ENCODE measurements around the gene CBY2. TPM values are rescaled to one million over a fixed set of nuclear protein-coding genes. Genes with fewer than 3 reads are reported as not detected.
"Not testable (repeated sequence)": the region's sequence is repeated elsewhere in the genome, so short reads cannot be mapped to it uniquely, and the experiment has no call there.

Gene CBY2
- not detected for total RNA-seq

DNA sequence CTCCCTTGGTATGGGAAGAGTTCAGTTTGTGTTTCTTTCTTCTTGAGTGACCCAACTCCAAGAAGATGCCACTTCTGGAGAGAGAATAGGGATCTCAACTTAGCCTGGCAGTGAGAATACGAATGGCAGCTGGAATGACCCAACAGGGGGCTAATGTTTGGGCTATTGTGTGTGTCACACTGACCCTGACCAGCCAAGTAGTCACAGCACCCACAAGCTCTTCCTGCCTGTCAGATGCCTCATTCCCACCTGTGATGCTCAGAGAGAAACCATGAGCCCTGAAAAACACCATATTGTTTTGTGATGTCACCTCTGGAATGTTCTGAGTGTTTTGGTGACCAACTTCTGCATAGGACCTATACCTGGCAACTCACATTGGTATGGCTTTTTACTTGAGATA lies at the start of gene CBY2:
CBY2 (plus strand) TSS at position 233 of the 400 bp plus-strand sequence; CDS start at position 304, 71 bp downstream.
- no peak within 1 kb of the TSS for H3K27ac ChIP-seq
- H3K36me3 ChIP-seq: no peaks in the 10 kb centered on the region
- no peak within 1 kb of the TSS for H3K4me3 ChIP-seq
- no peaks in the 10 kb centered on the region for H3K9me3 ChIP-seq
- H3K4me1 ChIP-seq: no peaks in the 10 kb centered on the region
- no peak for TF ChIP-seq CTCF (IDR thresholded peaks at IDR 0.05)
- TF ChIP-seq POLR2A (IDR thresholded peaks at IDR 0.05): no peak
- DNase-seq: no peak
- H3K27me3 ChIP-seq: no peaks in the 10 kb centered on the region

- no peak overlapping the region for H3K27ac ChIP-seq
- no peaks in the 10 kb centered on the region for H3K9me3 ChIP-seq
- DNase-seq: no peak
- no peak overlapping the region for H3K4me3 ChIP-seq
- no peaks in the 10 kb centered on the region for H3K4me1 ChIP-seq
- H3K27me3 ChIP-seq: no peaks in the 10 kb centered on the region
- no peaks in the 10 kb centered on the region for H3K36me3 ChIP-seq
- TF ChIP-seq POLR2A (IDR thresholded peaks at IDR 0.05): no peak
- no peak for TF ChIP-seq CTCF (IDR thresholded peaks at IDR 0.05)
Observed at GRCh38 chr13:45654633-45655349, 47.3 kb upstream of the CBY2 start.

DNA sequence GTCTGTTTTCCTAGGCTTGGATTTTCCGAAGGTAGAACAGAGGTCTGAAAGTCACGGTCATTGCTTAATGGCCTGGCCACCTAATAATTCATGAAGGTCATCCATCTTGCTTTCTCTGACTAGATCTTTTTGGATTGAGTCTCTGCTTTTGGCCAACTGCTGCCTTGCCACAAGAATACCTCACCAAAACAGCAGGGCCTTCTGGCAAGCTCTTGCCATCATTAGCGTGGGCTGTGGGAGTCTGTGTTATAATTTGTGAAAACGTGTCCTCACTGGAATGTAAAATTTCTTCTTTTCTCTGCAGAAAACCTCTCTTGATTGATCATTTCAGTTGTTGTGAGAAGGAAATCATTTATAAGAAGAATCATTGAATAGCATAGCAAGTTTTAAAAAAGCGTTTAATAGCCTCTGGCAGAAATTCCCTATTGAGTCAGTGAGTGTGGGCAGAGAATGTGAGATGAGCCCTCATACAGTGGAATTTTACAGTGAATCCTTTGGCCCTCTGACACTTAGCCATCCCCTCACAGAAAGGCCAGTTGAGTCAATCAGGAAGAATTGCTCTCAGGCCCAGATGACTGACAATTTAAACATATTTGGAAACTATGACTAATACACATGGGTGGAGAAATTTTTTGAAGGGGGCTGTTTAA lies 43.4 kb upstream of the CBY2 start:
- Histone ChIP-seq H3K27ac (no peak overlapping the region), H3K36me3 (no peaks in the 10 kb centered on the region), H3K27me3 (no peaks in the 10 kb centered on the region), H3K9me3 (no peaks in the 10 kb centered on the region), H3K4me1 (no peaks in the 10 kb centered on the region), H3K4me3 (no peak overlapping the region)
- no peak for DNase-seq
- no peak for TF ChIP-seq CTCF (IDR thresholded peaks at IDR 0.05)

- no peaks in the 10 kb centered on the region for H3K36me3 ChIP-seq
- H3K9me3 ChIP-seq: no peaks in the 10 kb centered on the region
- no peaks in the 10 kb centered on the region for H3K4me1 ChIP-seq
- DNase-seq: no peak
- no peaks in the 10 kb centered on the region for H3K27me3 ChIP-seq
- no peak for TF ChIP-seq CTCF (IDR thresholded peaks at IDR 0.05)
- TF ChIP-seq POLR2A (IDR thresholded peaks at IDR 0.05): no peak
- no peak overlapping the region for H3K4me3 ChIP-seq
- no peak overlapping the region for H3K27ac ChIP-seq
Observed at GRCh38 chr13:45659536-45659935, 42.6 kb upstream of the CBY2 start.

DNA sequence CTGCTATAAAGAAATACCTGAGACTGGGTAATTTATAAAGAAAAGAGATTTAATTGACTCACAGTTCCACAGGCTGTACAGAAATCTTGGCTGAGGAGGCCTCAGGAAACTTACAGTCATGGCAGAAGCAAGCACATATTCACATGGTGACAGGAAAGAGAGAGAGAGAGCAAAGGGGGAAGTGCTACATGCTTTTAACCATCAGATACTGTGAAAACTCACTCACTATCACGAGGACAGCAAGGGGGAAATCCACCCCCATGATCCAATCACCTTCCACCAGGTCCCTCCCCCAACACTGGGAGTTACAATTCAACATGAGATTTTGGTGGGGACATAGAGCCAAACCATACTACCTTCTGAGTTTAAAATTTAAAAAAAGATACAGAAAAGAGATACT lies 41.7 kb upstream of the CBY2 start:
- H3K9me3 ChIP-seq, H3K4me1 ChIP-seq, H3K27ac ChIP-seq, H3K4me3 ChIP-seq, H3K36me3 ChIP-seq, H3K27me3 ChIP-seq, DNase-seq: not testable (repeated sequence)

DNA sequence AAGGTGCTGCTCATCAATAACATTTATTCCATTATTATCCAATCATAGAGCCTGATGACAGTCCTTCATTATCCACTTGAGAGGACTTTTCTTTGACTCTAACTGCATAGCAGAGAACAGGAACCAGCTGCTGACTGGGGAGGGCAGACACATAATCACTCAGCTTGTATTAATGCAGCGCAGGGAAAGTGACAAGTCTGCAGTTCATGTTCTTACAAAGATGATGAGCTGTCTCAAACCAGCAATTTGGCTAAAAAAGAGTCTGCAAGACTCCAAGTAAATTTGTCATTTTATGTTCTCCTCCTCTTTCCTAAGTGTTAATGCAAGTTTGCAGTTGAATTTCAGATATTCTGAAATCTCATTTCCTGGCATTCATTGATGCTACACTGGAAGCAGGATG lies 40.0 kb upstream of the CBY2 start:
- H3K27ac ChIP-seq: no peak overlapping the region
- H3K27me3 ChIP-seq: no peaks in the 10 kb centered on the region
- TF ChIP-seq CTCF (IDR thresholded peaks at IDR 0.05) (no peak), POLR2A (IDR thresholded peaks at IDR 0.05) (no peak)
- no peaks in the 10 kb centered on the region for H3K9me3 ChIP-seq
- no peaks in the 10 kb centered on the region for H3K36me3 ChIP-seq
- no peak overlapping the region for H3K4me3 ChIP-seq
- DNase-seq: no peak
- no peaks in the 10 kb centered on the region for H3K4me1 ChIP-seq

DNA sequence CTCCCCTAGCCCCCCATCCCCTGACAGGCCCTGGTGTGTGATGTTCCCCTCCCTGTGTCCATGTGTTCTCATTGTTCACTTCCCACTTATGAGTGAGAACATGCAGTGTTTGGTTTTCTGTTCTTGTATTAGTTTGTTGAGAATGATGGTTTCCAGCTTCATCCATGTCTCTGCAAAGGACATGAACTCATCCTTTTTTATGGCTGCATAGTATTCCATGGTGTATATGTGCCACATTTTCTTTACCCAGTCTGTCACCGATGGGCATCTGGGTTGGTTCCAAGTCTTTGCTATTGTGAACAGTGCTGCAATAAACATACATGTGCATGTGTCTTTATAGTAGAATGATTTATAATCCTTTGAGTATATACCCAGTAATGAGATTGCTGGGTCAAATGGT lies 39.2 kb upstream of the CBY2 start:
- not testable (repeated sequence) for H3K9me3 ChIP-seq, H3K27ac ChIP-seq, H3K4me1 ChIP-seq, DNase-seq, H3K36me3 ChIP-seq, H3K4me3 ChIP-seq, H3K27me3 ChIP-seq

DNA sequence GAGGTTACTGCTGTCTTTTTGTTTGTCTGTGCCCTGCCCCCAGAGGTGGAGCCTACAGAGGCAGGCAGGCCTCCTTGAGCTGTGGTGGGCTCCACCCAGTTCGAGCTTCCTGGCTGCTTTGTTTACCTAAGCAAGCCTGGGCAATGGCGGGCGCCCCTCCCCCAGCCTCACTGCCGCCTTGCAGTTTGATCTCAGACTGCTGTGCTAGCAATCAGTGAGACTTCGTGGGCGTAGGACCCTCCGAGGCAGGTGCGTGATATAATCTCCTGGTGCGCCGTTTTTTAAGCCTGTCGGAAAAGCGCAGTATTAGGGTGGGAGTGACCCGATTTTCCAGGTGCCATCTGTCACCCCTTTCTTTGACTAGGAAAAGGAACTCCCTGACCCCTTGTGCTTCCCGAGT lies 32.5 kb upstream of the CBY2 start:
- not testable (repeated sequence) for H3K36me3 ChIP-seq, DNase-seq, H3K4me3 ChIP-seq, H3K4me1 ChIP-seq, H3K9me3 ChIP-seq, H3K27ac ChIP-seq, H3K27me3 ChIP-seq
